Measurements from ENCODE around the gene POR.

The POR gene

GRCh38 chr7:75955331-75955955 lies 40.5 kb downstream of the POR start:
- no peak for DNase-seq

GRCh38 chr7:75957021-75957736 lies 42.2 kb downstream of the POR start:
- DNase-seq = no peak

- no peak for DNase-seq
These were observed 44.0 kb downstream of the POR start for GRCh38 chr7:75958802-75959543.

- no peak for DNase-seq
These were observed 45.4 kb downstream of the POR start for GRCh38 chr7:75960372-75960771.

- DNase-seq = no peak
These were observed 46.3 kb downstream of the POR start for GRCh38 chr7:75961218-75961617.

GRCh38 chr7:75962607-75963380 lies 47.8 kb downstream of the POR start:
- DNase-seq = no peak

- no peak for DNase-seq
These were observed 48.5 kb downstream of the POR start for GRCh38 chr7:75963381-75963995.

- no peak for DNase-seq
These were observed 50.7 kb downstream of the POR start for GRCh38 chr7:75965617-75966016.

GRCh38 chr7:75966190-75966961 lies 51.4 kb downstream of the POR start:
- DNase-seq = no peak

GRCh38 chr7:75967055-75967454 lies 52.1 kb downstream of the POR start:
- no peak for DNase-seq

- DNase-seq = no peak
These were observed 52.6 kb downstream of the POR start for GRCh38 chr7:75967487-75967997.

- no peak for DNase-seq
These were observed 53.1 kb downstream of the POR start for GRCh38 chr7:75968012-75968411.

- DNase-seq = no peak
These were observed 53.6 kb downstream of the POR start for GRCh38 chr7:75968561-75969001.

- no peak for DNase-seq
These were observed 54.2 kb downstream of the POR start for GRCh38 chr7:75969182-75969581.

- no peak for DNase-seq
These were observed 54.9 kb downstream of the POR start for GRCh38 chr7:75969704-75970498.

GRCh38 chr7:75971309-75971960 lies 56.5 kb downstream of the POR start:
- no peak for DNase-seq

GRCh38 chr7:75971961-75972763 lies 57.2 kb downstream of the POR start:
- no peak for DNase-seq

- no peak for DNase-seq
These were observed 62.8 kb downstream of the POR start for GRCh38 chr7:75977743-75978142.

- no peak for DNase-seq
These were observed 64.9 kb downstream of the POR start for GRCh38 chr7:75979759-75980429.
